GM04503 (cell line): ENCODE results near the gene GRAMD2B.

Experiments used
- DNase-seq: peaks from one replicate; pipeline ENCODE4 v3.0.0-alpha.2; 2012; ENCODE audit warnings: low read depth

Gene GRAMD2B

GRCh38 chr5:126542441-126542840, 119.2 kb downstream of the GRAMD2B start:
- DNase-seq: no peak

- DNase-seq: no peak
These were observed 119.8 kb downstream of the GRAMD2B start for GRCh38 chr5:126543009-126543408.

GRCh38 chr5:126543660-126544059, 120.5 kb downstream of the GRAMD2B start:
- no peak for DNase-seq
